Measurements from ENCODE around the gene KCNIP4. TPM values are rescaled to one million over a fixed set of nuclear protein-coding genes. Genes with fewer than 3 reads are reported as not detected.

KCNIP4 gene
- total and polyA plus RNA-seq, 2 donors (not counting 1 experiment from before 2014, with no cell fraction given), result not detected

DNA sequence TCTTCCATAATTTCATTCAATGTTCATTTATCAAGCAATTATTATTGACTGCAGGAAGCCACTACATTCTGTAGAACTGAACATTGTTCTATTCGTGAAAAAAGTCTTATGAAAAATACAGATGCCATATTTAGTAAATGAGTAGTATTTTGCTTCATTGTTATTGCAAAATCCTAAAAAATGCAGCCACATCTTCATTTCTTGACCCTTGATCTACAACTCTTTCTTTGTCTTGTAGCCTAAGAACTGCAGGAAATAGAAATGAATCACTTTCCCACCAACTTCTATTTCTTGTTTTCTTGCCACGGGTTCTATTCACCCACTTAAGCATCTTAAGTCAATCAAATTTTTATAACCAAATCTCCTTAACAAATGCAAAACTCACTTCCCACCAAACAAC is 63.3 kb downstream of the KCNIP4 start:
- ATAC-seq (ENCODE audit: low read depth), result no peak
- Histone ChIP-seq H3K9me3 (ENCODE audit: control extremely low read depth in 1 of 3, control insufficient read depth in 2 of 3, insufficient read depth in 1 of 3, low read length in 2 of 3) (no peaks in the 10 kb centered on the region), H2AFZ (ENCODE audit: insufficient read depth, low read depth, low read length, poor library complexity, severe bottlenecking) (no peak overlapping the region), H3K9ac (ENCODE audit: low read length) (no peak overlapping the region), H3K27me3 (replicated peaks in 1 of 4; ENCODE audit: control extremely low read depth in 1 of 4, control insufficient read depth in 3 of 4, insufficient read depth in 4 of 4, low read length in 3 of 4) (no peaks in the 10 kb centered on the region), H3K4me3 (ENCODE audit: control extremely low read depth in 1 of 5, extremely low read depth in 1 of 5, insufficient read depth in 1 of 5, low read depth in 2 of 5, low read length in 4 of 5) (no peak overlapping the region), H3K79me2 (ENCODE audit: control insufficient read depth, insufficient read depth, low read length) (no peaks in the 10 kb centered on the region), H4K20me1 (ENCODE audit: control insufficient read depth, insufficient read depth, low read length, poor library complexity, severe bottlenecking) (no peaks in the 10 kb centered on the region), H3K4me1 (ENCODE audit: control insufficient read depth in 2 of 2, insufficient read depth in 2 of 2, low read length in 2 of 2) (no peaks in the 10 kb centered on the region), H3K36me3 (replicated peaks in 1 of 2; ENCODE audit: control extremely low read depth in 1 of 2, control insufficient read depth in 1 of 2, extremely low read depth in 1 of 2, insufficient read depth in 2 of 2, low read length in 1 of 2) (no peaks in the 10 kb centered on the region), H3K4me2 (replicated peaks; ENCODE audit: low read depth, low read length, poor library complexity, severe bottlenecking) (no peak overlapping the region), H3K27ac (ENCODE audit: low read length in 2 of 2) (no peak overlapping the region)
- intact Hi-C loops (cut with micrococcal nuclease), result no loop called here
- H3K9me3 Mint-ChIP-seq (ENCODE audit: insufficient read depth), result no peaks in the 10 kb centered on the region
- H3K27me3 Mint-ChIP-seq, result no peaks in the 10 kb centered on the region
- ChIA-PET CTCF (no interaction called here), POLR2A (no interaction called here)
- TF ChIP-seq, protein P1, sequence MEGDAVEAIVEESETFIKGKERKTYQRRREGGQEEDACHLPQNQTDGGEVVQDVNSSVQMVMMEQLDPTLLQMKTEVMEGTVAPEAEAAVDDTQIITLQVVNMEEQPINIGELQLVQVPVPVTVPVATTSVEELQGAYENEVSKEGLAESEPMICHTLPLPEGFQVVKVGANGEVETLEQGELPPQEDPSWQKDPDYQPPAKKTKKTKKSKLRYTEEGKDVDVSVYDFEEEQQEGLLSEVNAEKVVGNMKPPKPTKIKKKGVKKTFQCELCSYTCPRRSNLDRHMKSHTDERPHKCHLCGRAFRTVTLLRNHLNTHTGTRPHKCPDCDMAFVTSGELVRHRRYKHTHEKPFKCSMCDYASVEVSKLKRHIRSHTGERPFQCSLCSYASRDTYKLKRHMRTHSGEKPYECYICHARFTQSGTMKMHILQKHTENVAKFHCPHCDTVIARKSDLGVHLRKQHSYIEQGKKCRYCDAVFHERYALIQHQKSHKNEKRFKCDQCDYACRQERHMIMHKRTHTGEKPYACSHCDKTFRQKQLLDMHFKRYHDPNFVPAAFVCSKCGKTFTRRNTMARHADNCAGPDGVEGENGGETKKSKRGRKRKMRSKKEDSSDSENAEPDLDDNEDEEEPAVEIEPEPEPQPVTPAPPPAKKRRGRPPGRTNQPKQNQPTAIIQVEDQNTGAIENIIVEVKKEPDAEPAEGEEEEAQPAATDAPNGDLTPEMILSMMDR (IDR thresholded peaks at IDR 0.05), result no peak
- no peak for TF ChIP-seq EZH2 (IDR thresholded peaks at IDR 0.05; ENCODE audit: borderline replicate concordance, insufficient read depth, low read depth, low read length, poor library complexity, severe bottlenecking)
- 60% methylated on average over 1 of the region's 2 CpGs for WGBS (ENCODE audit: insufficient coverage)
- DNase-seq, result no peak
- no peaks in the 10 kb centered on the region for H3K4me1 Mint-ChIP-seq
- no peak overlapping the region for H3K27ac Mint-ChIP-seq
- H3K4me3 Mint-ChIP-seq, result no peak overlapping the region

DNA sequence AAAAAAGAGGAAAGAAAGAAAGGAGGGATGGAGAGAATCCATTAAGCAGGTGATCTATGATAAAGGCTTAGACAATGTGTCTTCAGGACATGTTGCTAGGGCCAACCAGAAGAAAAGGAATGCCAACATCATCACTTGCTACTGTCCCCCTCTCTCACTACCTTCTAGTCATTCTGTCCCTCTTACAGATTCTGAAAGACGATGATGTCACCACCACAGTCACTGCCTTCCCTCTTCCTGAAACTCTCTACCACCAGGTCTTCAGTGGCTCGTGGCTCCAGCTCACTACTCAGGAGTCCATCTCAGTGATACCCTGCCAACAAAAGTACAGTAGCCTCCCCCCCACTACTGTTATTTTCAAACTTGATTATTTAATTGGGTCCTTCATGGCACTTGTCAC is 64.0 kb downstream of the KCNIP4 start:
- intact Hi-C loops (cut with micrococcal nuclease), result no loop called here
- POLR2A ChIA-PET, result no interaction called here
- CTCF ChIA-PET, result no interaction called here

More for the DNA sequence above, 64.0 kb downstream of the KCNIP4 start:
- no peak for TF ChIP-seq EZH2 (IDR thresholded peaks at IDR 0.05; ENCODE audit: borderline replicate concordance, insufficient read depth, low read depth, low read length, poor library complexity, severe bottlenecking)
- H3K9me3 ChIP-seq (ENCODE audit: control extremely low read depth in 1 of 3, control insufficient read depth in 2 of 3, insufficient read depth in 1 of 3, low read length in 2 of 3), result no peaks in the 10 kb centered on the region
- DNase-seq (no peak), ATAC-seq (ENCODE audit: low read depth) (no peak)
- no peaks in the 10 kb centered on the region for H3K27me3 ChIP-seq (replicated peaks in 1 of 4; ENCODE audit: control extremely low read depth in 1 of 4, control insufficient read depth in 3 of 4, insufficient read depth in 4 of 4, low read length in 3 of 4)
- H3K79me2 ChIP-seq (ENCODE audit: control insufficient read depth, insufficient read depth, low read length), result no peaks in the 10 kb centered on the region
- no peak overlapping the region for H3K4me3 Mint-ChIP-seq
- no peak overlapping the region for H3K9ac ChIP-seq (ENCODE audit: low read length)
- H2AFZ ChIP-seq (ENCODE audit: insufficient read depth, low read depth, low read length, poor library complexity, severe bottlenecking), result no peak overlapping the region
- H3K4me1 Mint-ChIP-seq, result no peaks in the 10 kb centered on the region
- WGBS (ENCODE audit: insufficient coverage), result 72% methylated on average over 2 of the region's 2 CpGs
- H3K9me3 Mint-ChIP-seq (ENCODE audit: insufficient read depth), result no peaks in the 10 kb centered on the region
- H3K4me3 ChIP-seq (ENCODE audit: control extremely low read depth in 1 of 5, extremely low read depth in 1 of 5, insufficient read depth in 1 of 5, low read depth in 2 of 5, low read length in 4 of 5), result no peak overlapping the region
- no peaks in the 10 kb centered on the region for H3K27me3 Mint-ChIP-seq
- no peak overlapping the region for H3K27ac ChIP-seq (ENCODE audit: low read length in 2 of 2)
- H4K20me1 ChIP-seq (ENCODE audit: control insufficient read depth, insufficient read depth, low read length, poor library complexity, severe bottlenecking), result no peaks in the 10 kb centered on the region
- H3K36me3 ChIP-seq (replicated peaks in 1 of 2; ENCODE audit: control extremely low read depth in 1 of 2, control insufficient read depth in 1 of 2, extremely low read depth in 1 of 2, insufficient read depth in 2 of 2, low read length in 1 of 2), result no peaks in the 10 kb centered on the region
- H3K4me2 ChIP-seq (replicated peaks; ENCODE audit: low read depth, low read length, poor library complexity, severe bottlenecking), result no peak overlapping the region
- H3K4me1 ChIP-seq (ENCODE audit: control insufficient read depth in 2 of 2, insufficient read depth in 2 of 2, low read length in 2 of 2), result no peaks in the 10 kb centered on the region
- H3K27ac Mint-ChIP-seq, result no peak overlapping the region
